ENCODE results near the gene RBM38.
A peak's percentile ranks its signal among the peaks of the same experiment; 100 is the strongest.
"Not testable (repeated sequence)": the region's sequence is repeated elsewhere in the genome, so short reads cannot be mapped to it uniquely, and the experiment has no call there.

The RBM38 gene

DNA sequence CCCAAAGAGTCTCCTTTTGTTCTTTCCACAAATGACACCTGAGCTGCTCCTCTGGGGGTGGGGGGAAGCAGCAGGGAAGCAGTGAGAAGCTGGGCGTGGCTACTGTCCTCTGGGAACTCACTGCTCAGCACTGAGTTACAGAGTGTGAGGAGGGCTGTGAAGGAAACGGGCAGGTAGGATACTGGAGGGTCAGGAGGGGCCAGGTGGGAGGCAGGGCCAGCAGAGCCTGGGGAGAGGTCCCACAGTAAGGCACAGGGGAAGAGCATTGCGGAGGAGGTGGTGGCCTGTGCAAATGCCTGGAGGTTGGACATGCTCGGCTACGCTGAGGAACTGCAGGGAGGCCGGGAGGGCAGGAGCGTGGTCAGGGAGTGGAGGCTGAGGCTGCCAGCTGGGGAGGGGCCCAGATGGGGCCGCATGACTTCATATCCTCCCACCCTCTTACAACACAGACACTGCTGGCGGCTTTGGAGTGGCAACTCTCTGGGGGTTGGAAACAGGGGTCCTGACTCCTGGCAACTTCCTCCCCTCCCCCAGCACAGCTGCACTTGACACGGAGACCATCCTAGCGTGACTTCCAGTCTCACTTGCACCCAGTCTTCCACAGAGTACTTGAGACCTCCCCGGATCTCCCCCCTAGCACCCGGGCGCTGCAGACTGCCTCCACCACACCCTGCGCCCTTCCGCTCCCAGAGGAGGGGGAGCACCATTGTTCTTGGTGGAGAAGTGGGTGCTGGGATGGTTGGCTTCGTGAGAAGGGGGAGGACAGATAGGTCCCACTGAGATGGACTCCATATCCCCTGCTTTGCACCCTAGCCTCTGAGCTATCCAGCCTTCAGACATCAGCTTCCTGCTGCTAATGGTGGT is 34.2 kb downstream of the RBM38 start:
- H3K27ac Mint-ChIP-seq (ENCODE audit: low read depth) = no peak overlapping the region

DNA sequence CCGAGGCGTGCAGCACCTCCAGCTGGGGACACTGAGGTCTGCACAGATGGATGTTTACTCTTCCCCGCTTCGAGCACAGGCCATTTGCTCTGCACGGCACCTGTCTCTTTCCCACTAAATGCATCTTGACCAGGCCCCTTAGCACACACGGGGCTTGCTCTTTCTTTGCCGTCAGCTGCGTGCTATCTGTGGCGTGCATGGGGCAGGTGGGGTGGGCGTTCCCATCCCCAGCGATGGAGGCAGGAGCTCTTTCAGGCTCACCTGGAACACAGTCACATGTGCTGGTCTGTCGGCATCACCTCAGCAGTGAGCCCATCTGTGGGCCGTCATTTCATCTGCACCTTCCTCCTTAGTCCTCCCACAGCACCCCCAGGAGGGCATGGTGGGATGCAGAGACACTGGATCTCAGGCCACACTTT is 35.1 kb downstream of the RBM38 start:
- no peak overlapping the region for H3K27ac Mint-ChIP-seq (ENCODE audit: low read depth)
- no peaks in the 10 kb centered on the region for H3K9me3 Mint-ChIP-seq
- peaks cover 3% of the 10 kb centered on the region for H3K36me3 Mint-ChIP-seq (ENCODE audit: insufficient read depth)
- no peaks in the 10 kb centered on the region for H3K27me3 Mint-ChIP-seq
- DNase-seq (ENCODE audit: low spot score in 2 of 2) (no peak), ATAC-seq (replicated peaks; ENCODE audit: extremely low read depth, poor library complexity, severe bottlenecking) (no peak)
- no peak overlapping the region for H3K4me3 Mint-ChIP-seq
- H3K4me1 Mint-ChIP-seq = peaks cover 30% of the 10 kb centered on the region

More for the DNA sequence above, 34.2 kb downstream of the RBM38 start:
- Mint-ChIP-seq H3K4me3 (no peak overlapping the region), H3K36me3 (ENCODE audit: insufficient read depth) (peaks cover 4% of the 10 kb centered on the region), H3K9me3 (no peaks in the 10 kb centered on the region), H3K27me3 (no peaks in the 10 kb centered on the region), H3K4me1 (peaks cover 28% of the 10 kb centered on the region)
- no peak for ATAC-seq (replicated peaks; ENCODE audit: extremely low read depth, poor library complexity, severe bottlenecking)
- no peak for DNase-seq (ENCODE audit: low spot score in 2 of 2)

DNA sequence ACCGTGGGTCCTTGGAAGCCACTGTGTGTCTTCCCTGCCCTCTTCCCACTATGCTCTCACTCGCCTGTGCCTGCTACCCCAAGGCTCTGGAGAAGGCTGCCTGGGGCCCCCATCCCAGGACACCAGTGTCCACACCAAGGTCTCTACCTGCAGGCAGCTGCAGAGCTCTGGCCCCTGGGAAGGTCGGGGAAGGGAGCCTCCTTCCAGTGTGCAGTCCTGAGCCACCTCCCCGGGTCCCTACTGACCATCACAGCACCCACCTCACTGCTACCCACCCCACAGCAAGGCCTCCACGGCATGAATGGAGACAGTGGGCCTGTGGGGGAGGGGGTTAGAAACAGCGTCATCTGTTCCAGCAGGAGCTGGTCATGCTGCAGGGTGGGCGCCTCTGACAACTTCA is 35.6 kb downstream of the RBM38 start:
- Mint-ChIP-seq H3K27me3 (no peaks in the 10 kb centered on the region), H3K4me1 (peaks cover 32% of the 10 kb centered on the region), H3K36me3 (ENCODE audit: insufficient read depth) (peaks cover 3% of the 10 kb centered on the region), H3K9me3 (no peaks in the 10 kb centered on the region), H3K27ac (ENCODE audit: low read depth) (no peak overlapping the region), H3K4me3 (no peak overlapping the region)
- no peak for DNase-seq (ENCODE audit: low spot score in 2 of 2)
- no peak for ATAC-seq (replicated peaks; ENCODE audit: extremely low read depth, poor library complexity, severe bottlenecking)

DNA sequence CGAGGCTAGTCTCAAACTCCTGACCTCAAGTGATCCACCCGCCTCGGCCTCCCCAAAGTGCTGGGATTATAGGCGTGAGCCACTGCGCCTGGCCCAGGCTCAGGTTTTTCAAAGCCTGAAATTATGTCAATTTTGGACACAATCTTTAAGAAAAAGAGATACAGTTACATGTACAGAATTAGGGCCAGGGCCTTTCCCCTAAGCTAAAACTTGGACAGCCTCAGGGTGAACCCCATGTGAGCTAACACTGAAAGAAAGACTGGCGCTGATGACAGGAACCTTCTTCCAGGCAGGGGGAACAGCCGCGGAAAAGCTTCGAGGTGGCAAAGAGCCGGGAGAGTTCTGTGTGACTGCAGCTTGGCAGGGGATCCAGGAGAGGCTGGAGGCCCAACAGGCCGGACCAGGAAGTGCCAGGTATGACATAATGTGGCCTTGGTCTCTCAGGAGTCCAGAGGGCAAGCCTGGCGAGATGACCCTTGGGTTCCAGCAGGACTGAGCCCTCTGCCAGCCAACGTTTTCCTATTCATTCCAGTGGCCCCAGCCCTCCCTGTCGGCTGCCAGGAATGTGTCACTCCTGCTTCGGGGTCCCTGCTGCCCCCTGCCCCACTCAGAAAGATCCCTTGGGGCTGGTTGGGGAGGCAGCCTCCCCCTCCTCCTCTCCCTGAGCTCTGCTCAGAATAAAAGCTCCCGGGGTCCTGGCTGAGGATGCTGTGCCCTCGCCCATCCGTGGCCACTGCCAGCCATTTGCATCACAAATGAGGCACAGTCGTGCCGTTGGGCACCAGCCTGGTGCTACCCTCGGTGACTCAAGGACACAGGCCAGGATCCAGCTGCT is 37.3 kb downstream of the RBM38 start:
- Mint-ChIP-seq H3K27ac (ENCODE audit: low read depth) (no peak overlapping the region), H3K27me3 (no peaks in the 10 kb centered on the region), H3K36me3 (ENCODE audit: insufficient read depth) (peaks cover 4% of the 10 kb centered on the region), H3K4me1 (peaks cover 47% of the 10 kb centered on the region), H3K4me3 (no peak overlapping the region), H3K9me3 (no peaks in the 10 kb centered on the region)
- no peak for ATAC-seq (replicated peaks; ENCODE audit: extremely low read depth, poor library complexity, severe bottlenecking)
- no peak for DNase-seq (ENCODE audit: low spot score in 2 of 2)

DNA sequence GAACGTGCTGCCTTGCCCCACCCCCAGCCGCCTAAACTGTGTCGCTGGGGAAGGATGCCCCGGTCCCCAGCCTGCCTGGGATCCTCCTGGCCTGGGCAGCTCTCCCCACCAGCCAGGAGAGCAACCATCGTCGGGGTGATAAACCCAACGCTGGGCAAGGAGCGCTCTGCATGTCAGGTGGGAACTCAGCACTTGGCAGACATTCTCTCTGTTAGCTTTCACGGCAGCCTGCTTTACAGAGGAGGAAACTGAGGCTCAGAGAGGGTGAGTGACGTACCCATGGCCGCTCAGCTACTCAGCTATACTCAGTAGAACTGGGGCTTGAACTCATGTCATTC is 37.9 kb downstream of the RBM38 start:
- Mint-ChIP-seq H3K27ac (ENCODE audit: low read depth) (no peak overlapping the region), H3K27me3 (no peaks in the 10 kb centered on the region), H3K36me3 (ENCODE audit: insufficient read depth) (peaks cover 7% of the 10 kb centered on the region), H3K4me1 (peaks cover 53% of the 10 kb centered on the region), H3K9me3 (no peaks in the 10 kb centered on the region), H3K4me3 (no peak overlapping the region)
- ATAC-seq (replicated peaks; ENCODE audit: extremely low read depth, poor library complexity, severe bottlenecking) = no peak
- no peak for DNase-seq (ENCODE audit: low spot score in 2 of 2)

DNA sequence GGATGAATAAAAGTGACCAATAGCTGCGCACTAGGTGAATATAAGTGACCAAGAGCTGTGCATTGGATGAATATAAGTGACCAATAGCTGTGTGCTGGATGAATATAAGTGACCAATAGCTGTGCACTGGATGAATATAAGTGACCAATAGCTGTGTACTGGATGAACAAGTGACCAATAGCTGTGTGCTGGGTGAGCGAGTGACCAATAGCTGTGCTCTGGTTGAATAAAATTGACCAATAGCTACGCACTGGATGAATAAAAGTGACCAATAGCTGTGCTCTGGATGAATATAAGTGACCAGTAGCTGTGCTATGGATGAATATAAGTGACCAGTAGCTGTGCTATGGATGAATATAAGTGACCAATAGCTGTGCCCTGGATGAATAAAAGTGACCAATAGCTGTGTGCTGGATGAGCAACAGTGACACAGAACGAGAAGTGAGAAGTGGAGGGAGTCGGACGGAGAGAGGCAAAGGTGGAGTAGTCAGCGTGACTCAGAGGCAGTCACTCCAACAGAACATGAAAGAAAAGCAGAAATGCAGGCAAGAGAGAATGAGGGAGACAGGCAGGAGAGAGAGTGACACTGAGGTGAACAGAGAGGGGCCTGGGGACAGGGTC is 38.5 kb downstream of the RBM38 start:
- Mint-ChIP-seq H3K4me1 (peaks cover 58% of the 10 kb centered on the region), H3K9me3 (no peaks in the 10 kb centered on the region), H3K4me3 (no peak overlapping the region), H3K36me3 (ENCODE audit: insufficient read depth) (peaks cover 7% of the 10 kb centered on the region), H3K27me3 (no peaks in the 10 kb centered on the region), H3K27ac (ENCODE audit: low read depth) (no peak overlapping the region)
- no peak for ATAC-seq (replicated peaks; ENCODE audit: extremely low read depth, poor library complexity, severe bottlenecking)
- no peak for DNase-seq (ENCODE audit: low spot score in 2 of 2)

DNA sequence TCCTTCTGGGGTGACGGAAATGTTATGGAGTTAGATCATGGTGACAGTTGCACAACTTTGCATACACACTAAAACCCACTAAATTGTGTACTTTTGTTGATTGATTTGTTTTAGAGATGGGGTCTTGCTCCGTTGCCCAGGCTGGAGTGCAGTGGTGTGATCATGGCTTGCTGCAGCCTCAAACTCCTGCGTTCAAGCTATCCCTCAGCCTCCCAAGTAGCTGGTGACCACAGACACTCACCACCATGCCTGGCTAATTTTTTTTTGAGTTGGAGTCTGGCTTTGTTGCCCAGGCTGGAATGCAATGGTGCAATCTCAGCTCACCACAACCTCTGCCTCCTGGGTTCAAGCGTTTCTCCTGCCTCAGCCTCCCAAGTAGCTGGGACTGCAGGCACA is 39.0 kb downstream of the RBM38 start:
- H3K9me3 Mint-ChIP-seq; H3K4me3 Mint-ChIP-seq; ATAC-seq (replicated peaks; ENCODE audit: extremely low read depth, poor library complexity, severe bottlenecking); H3K27me3 Mint-ChIP-seq; H3K27ac Mint-ChIP-seq (ENCODE audit: low read depth); DNase-seq (ENCODE audit: low spot score in 2 of 2); H3K36me3 Mint-ChIP-seq (ENCODE audit: insufficient read depth): not testable (repeated sequence)
- peaks cover 59% of the 10 kb centered on the region for H3K4me1 Mint-ChIP-seq

DNA sequence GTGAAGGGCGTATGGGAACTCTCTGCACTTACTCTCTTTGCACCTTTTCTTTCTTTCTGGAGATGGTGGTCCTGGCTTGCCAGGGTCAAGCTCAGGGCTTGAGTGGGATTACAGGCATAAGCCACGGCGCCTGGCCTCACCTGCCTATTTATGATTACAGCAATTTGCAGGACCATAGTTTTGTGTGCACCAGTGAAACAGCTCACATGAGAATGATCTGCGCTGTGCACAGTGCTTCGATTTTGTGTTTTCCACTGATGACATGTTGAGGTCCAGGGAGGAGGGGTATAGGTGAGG is 40.3 kb downstream of the RBM38 start:
- peak overlapping the region; percentile 69 for H3K4me3 Mint-ChIP-seq

DNA sequence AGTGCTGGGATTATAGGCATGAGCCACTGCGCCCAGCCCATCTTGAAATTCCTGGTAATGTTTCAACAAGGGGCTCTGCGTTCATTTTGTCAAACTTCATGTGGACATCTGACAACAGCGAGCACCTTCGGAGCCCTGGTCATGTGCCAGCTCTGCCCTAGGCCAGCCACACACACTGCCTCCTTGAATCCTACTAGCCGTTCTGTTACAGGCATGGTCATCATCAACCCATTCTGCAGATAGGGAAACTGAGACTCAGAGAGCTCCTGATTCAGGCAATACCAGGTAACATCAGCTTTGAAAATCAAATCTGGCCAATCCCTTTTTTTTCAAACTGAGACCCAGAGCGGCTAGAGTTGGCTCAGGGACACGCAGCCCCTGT is 41.3 kb downstream of the RBM38 start:
- Mint-ChIP-seq H3K4me1 (peaks cover 59% of the 10 kb centered on the region), H3K9me3 (no peaks in the 10 kb centered on the region), H3K27ac (ENCODE audit: low read depth) (peak overlapping the region; percentile 90), H3K36me3 (ENCODE audit: insufficient read depth) (peaks cover 4% of the 10 kb centered on the region), H3K27me3 (no peaks in the 10 kb centered on the region), H3K4me3 (peak overlapping the region; percentile 69)
- no peak for DNase-seq (ENCODE audit: low spot score in 2 of 2)
- ATAC-seq (replicated peaks; ENCODE audit: extremely low read depth, poor library complexity, severe bottlenecking) = no peak

More for the DNA sequence above, 40.3 kb downstream of the RBM38 start:
- DNase-seq (ENCODE audit: low spot score in 2 of 2) = no peak
- Mint-ChIP-seq H3K27ac (ENCODE audit: low read depth) (no peak overlapping the region), H3K36me3 (ENCODE audit: insufficient read depth) (peaks cover 7% of the 10 kb centered on the region), H3K9me3 (no peaks in the 10 kb centered on the region), H3K27me3 (no peaks in the 10 kb centered on the region), H3K4me1 (peaks cover 59% of the 10 kb centered on the region)
- no peak for ATAC-seq (replicated peaks; ENCODE audit: extremely low read depth, poor library complexity, severe bottlenecking)

DNA sequence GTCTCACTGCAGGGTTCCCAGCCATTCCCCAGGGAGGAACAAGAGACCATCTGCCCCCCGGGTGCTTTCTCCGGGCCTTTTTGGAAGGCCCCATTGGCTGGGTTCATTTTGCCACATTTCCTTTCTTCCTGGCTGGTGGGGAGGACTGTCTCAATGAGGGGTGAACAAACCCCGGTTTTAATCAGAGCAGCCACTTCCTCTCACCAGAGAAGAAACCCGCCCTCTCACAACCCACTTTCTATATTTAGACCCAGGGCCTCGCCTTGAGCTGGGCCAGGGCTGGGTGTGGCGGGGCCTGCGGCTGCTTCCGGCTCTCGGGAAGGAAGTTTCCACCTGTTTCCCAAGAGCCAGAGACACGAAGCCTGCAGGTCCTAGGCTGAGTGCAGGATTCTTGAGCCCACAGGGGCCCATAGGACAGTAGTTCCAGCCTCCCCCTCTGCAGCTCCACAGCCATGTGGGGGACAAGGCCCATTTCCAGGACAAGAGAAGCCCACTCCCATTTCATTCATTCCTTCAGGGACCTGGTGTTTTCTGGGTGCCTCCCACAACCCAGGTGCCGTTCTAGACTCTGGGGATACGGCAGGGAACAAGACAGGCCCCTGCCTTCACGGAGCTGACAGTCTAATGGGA is 41.8 kb downstream of the RBM38 start:
- Mint-ChIP-seq H3K36me3 (ENCODE audit: insufficient read depth) (peaks cover 4% of the 10 kb centered on the region), H3K27me3 (no peaks in the 10 kb centered on the region), H3K27ac (ENCODE audit: low read depth) (peak overlapping the region; percentile 90), H3K4me1 (peaks cover 59% of the 10 kb centered on the region), H3K4me3 (peak overlapping the region; percentile 69), H3K9me3 (no peaks in the 10 kb centered on the region)
- peak in 1 of 2 donors; percentile 58 for DNase-seq (ENCODE audit: low spot score in 2 of 2)
- peak; percentile 95 for ATAC-seq (replicated peaks; ENCODE audit: extremely low read depth, poor library complexity, severe bottlenecking)

DNA sequence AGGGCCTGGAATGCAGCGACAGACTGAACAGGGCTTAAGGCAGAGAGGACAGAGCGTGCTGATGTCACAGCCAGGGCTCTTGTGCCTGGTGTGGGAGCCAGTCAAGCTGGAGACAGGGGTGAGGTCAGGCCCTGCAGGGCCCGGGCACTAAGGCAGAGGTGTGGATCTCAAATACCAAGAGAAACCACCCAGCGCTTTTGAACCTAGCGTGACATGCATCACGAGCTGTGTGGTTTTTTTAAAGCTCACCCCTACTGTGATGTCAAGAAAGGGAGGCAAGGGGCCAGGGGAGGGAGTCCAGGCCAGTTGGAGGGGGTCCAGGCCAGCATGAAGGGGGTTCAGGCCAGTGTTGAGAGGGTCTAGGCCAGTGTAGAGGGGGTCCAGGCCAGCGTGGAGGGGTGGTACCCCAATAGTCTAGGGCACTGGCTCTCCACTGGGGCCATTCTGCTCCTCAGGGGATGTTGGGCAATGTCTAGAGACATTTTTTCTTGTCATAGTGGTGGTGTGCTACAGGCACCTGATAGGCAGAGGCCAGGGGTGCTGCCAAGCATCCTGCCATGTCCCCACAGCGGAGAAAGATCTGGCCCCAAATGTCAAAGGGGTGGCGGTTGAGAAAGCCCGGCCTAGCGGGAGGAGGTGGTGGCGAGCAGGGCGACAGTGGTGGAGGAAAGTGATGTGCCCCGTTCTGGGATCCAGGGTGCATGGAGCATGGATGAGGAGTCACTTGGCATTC is 42.6 kb downstream of the RBM38 start:
- ATAC-seq (replicated peaks; ENCODE audit: extremely low read depth, poor library complexity, severe bottlenecking) (peak; percentile 59), DNase-seq (ENCODE audit: low spot score in 2 of 2) (peak in 1 of 2 donors; percentile 31)
- peak overlapping the region; percentile 90 for H3K27ac Mint-ChIP-seq (ENCODE audit: low read depth)
- H3K36me3 Mint-ChIP-seq (ENCODE audit: insufficient read depth) = peaks cover 4% of the 10 kb centered on the region
- peaks cover 59% of the 10 kb centered on the region for H3K4me1 Mint-ChIP-seq
- peak overlapping the region; percentile 69 for H3K4me3 Mint-ChIP-seq
- H3K9me3 Mint-ChIP-seq = no peaks in the 10 kb centered on the region
- no peaks in the 10 kb centered on the region for H3K27me3 Mint-ChIP-seq

DNA sequence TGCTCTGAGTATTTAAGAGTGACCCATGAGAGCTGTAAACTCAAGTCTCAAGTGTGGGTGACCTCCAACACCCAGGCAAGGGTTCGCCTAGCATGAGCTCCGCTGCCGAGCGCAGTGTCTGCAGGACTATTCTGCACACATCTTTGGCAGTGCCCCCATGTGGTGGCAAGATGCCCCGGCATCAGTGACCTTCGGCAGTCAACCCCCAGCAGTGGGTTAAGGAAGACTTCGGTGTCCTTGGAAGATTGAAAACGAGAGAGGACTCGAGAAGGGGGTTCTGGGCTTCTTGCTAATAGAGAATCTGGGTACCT is 43.1 kb downstream of the RBM38 start:
- Mint-ChIP-seq H3K36me3 (ENCODE audit: insufficient read depth) (peaks cover 4% of the 10 kb centered on the region), H3K4me3 (no peak overlapping the region), H3K27me3 (no peaks in the 10 kb centered on the region), H3K4me1 (peaks cover 58% of the 10 kb centered on the region), H3K27ac (ENCODE audit: low read depth) (peak overlapping the region; percentile 90), H3K9me3 (no peaks in the 10 kb centered on the region)
- ATAC-seq (replicated peaks; ENCODE audit: extremely low read depth, poor library complexity, severe bottlenecking) (no peak), DNase-seq (ENCODE audit: low spot score in 2 of 2) (no peak)

All from central memory CD8-positive, alpha-beta T cell (primary cell).